GM20000 (cell line): Measurements from ENCODE around the gene FYB1.

Experiments used
- DNase-seq: peaks from one replicate; pipeline ENCODE4 v3.0.0; 2012; ENCODE audit warnings: low spot score
- CTCF ChIP-seq: IDR thresholded peaks from 2 replicates; pipeline ENCODE4 v1.5.1; 2012; ENCODE audit warnings: mild to moderate bottlenecking, control low read depth; ENCODE audit errors: extremely low read depth, missing control alignments

The FYB1 gene

GRCh38 chr5:39149966-39150365 lies 69.4 kb downstream of the FYB1 start:
- no peak for DNase-seq
- TF ChIP-seq CTCF, result no peak

GRCh38 chr5:39148983-39149534 lies 70.3 kb downstream of the FYB1 start:
- no peak for DNase-seq
- no peak for TF ChIP-seq CTCF

GRCh38 chr5:39146831-39147540 lies 72.4 kb downstream of the FYB1 start:
- no peak for DNase-seq
- no peak for TF ChIP-seq CTCF

GRCh38 chr5:39143151-39143860 lies 76.1 kb downstream of the FYB1 start:
- no peak for TF ChIP-seq CTCF
- no peak for DNase-seq

- no peak for TF ChIP-seq CTCF
- no peak for DNase-seq
Measured at GRCh38 chr5:39140558-39141168, 78.7 kb downstream of the FYB1 start.

- DNase-seq, result no peak
- no peak for TF ChIP-seq CTCF
Measured at GRCh38 chr5:39138892-39139291, 80.5 kb downstream of the FYB1 start.

GRCh38 chr5:39137819-39138451 lies 81.4 kb downstream of the FYB1 start:
- DNase-seq, result no peak
- TF ChIP-seq CTCF, result no peak
